GM12801 (cell line): ENCODE measurements around the gene CRYBG1.

Experiments
- CTCF ChIP-seq: IDR thresholded peaks from one replicate; pipeline ENCODE4 v1.5.1; 2011; ENCODE audit warnings: control low read depth; ENCODE audit not compliant: insufficient read length; ENCODE audit errors: extremely low read depth

CRYBG1 gene

GRCh38 chr6:106490974-106491373 lies 130.5 kb downstream of the CRYBG1 start:
- TF ChIP-seq CTCF, result no peak

- no peak for TF ChIP-seq CTCF
Observed at GRCh38 chr6:106495014-106495413, 134.5 kb downstream of the CRYBG1 start.

GRCh38 chr6:106496823-106497222 lies 136.3 kb downstream of the CRYBG1 start:
- TF ChIP-seq CTCF, result no peak

GRCh38 chr6:106501960-106502371 lies 141.4 kb downstream of the CRYBG1 start:
- TF ChIP-seq CTCF, result no peak

- no peak for TF ChIP-seq CTCF
Observed at GRCh38 chr6:106502559-106502958, 142.0 kb downstream of the CRYBG1 start.

GRCh38 chr6:106508277-106508676 lies 147.8 kb downstream of the CRYBG1 start:
- no peak for TF ChIP-seq CTCF

- TF ChIP-seq CTCF, result no peak
Observed at GRCh38 chr6:106508834-106509233, 148.3 kb downstream of the CRYBG1 start.
